ENCODE results near the gene TPST2. TPM values are rescaled to one million over a fixed set of nuclear protein-coding genes. Genes with fewer than 3 reads are reported as not detected.

TPST2 gene
- polyA plus RNA-seq, 3 donors: 62.8 to 83.8 (median 69.5) TPM

DNA sequence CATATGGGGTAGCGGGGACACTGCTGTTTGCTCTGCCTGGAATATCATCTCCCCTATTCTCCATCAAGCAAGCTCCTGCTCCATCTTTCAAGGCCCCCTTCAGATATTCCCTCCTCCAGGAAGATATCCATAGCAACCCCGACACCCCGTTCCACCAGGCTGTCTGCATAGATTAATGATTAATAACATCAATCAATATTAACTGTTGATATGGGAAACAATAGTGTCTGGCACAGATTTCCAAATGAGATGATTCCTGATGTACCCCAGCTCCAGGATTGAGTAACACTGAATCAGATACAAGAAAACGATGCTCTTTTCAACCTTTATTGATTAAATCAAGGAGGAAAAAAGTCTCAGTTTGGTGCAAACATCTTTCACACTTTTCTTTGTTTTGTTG, 7.5 kb upstream of the TPST2 start:
- Histone ChIP-seq H3K9me3 (replicated peaks in 1 of 2; ENCODE audit: control insufficient read depth in 1 of 2, insufficient read depth in 1 of 2, low read length in 2 of 2) (no peaks in the 10 kb centered on the region), H3K4me3 (replicated peaks in 1 of 3; ENCODE audit: low read depth in 2 of 3, low read length in 3 of 3) (no peak overlapping the region), H3K27me3 (ENCODE audit: control insufficient read depth in 2 of 2, insufficient read depth in 2 of 2, low read length in 2 of 2) (no peaks in the 10 kb centered on the region), H3K27ac (ENCODE audit: low read depth in 1 of 2, low read length in 2 of 2) (no peak overlapping the region), H3K36me3 (replicated peaks in 1 of 2; ENCODE audit: control insufficient read depth in 1 of 2, insufficient read depth in 2 of 2, low read length in 2 of 2) (no peaks in the 10 kb centered on the region), H4K20me1 (ENCODE audit: insufficient read depth, low read length) (no peaks in the 10 kb centered on the region), H3K79me2 (ENCODE audit: insufficient read depth, low read length) (no peaks in the 10 kb centered on the region), H2AFZ (ENCODE audit: insufficient read depth, low read depth, low read length, poor library complexity, severe bottlenecking) (no peak overlapping the region), H3K9ac (ENCODE audit: insufficient read depth, low read length, poor library complexity, severe bottlenecking) (no peak overlapping the region), H3K4me2 (replicated peaks; ENCODE audit: extremely low read depth, low read length, poor library complexity, severe bottlenecking) (no peak overlapping the region), H3K4me1 (ENCODE audit: control insufficient read depth in 1 of 2, insufficient read depth in 2 of 2, low read length in 2 of 2) (peaks cover 7 to 8% of the 10 kb centered on the region in 2 donors)
- H3K27ac Mint-ChIP-seq: no peak overlapping the region
- intact Hi-C loops (cut with micrococcal nuclease): no loop called here
- no peaks in the 10 kb centered on the region for H3K36me3 Mint-ChIP-seq
- peaks cover 0 to 6% (median 4%) of the 10 kb centered on the region in 3 donors for H3K27me3 Mint-ChIP-seq (ENCODE audit: low read depth in 3 of 3)
- H3K9me3 Mint-ChIP-seq: peaks cover 0 to 1% (median 0%) of the 10 kb centered on the region in 7 donors
- DNase-seq: no peak
- no CpG with 5 or more reads among the region's 4 CpGs for WGBS (ENCODE audit: insufficient coverage)
- H3K4me1 Mint-ChIP-seq: peaks cover 12% of the 10 kb centered on the region
- no peak overlapping the region for H3K4me3 Mint-ChIP-seq
- no peak for TF ChIP-seq CTCF (IDR thresholded peaks at IDR 0.05)

DNA sequence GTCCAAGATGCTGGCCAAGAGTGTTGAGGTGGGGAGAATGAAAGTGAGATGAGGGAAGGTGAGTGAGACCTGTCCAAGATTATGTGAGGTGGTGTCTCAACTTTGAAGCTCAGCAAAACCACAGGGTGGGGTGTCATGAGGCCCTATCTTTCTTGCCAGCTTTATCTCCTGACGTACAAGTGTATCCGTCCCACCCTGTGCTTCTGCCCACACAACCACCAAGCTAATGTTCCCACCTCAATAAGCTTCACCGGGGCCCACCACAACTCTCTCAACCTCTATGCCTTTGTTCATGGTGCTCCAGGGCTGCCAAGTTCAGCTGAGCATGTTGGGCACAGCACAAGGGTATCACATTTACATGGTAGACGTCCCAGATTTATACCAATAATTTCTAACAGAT, 7.1 kb upstream of the TPST2 start:
- H2AFZ ChIP-seq (ENCODE audit: insufficient read depth, low read depth, low read length, poor library complexity, severe bottlenecking): no peak overlapping the region
- no peak overlapping the region for H3K27ac ChIP-seq (ENCODE audit: low read depth in 1 of 2, low read length in 2 of 2)
- no peak overlapping the region for H3K4me2 ChIP-seq (replicated peaks; ENCODE audit: extremely low read depth, low read length, poor library complexity, severe bottlenecking)
- H3K9ac ChIP-seq (ENCODE audit: insufficient read depth, low read length, poor library complexity, severe bottlenecking): no peak overlapping the region
- H4K20me1 ChIP-seq (ENCODE audit: insufficient read depth, low read length): no peaks in the 10 kb centered on the region
- DNase-seq: no peak
- H3K9me3 ChIP-seq (replicated peaks in 1 of 2; ENCODE audit: control insufficient read depth in 1 of 2, insufficient read depth in 1 of 2, low read length in 2 of 2): no peaks in the 10 kb centered on the region
- H3K9me3 Mint-ChIP-seq: peaks cover 0 to 1% (median 0%) of the 10 kb centered on the region in 7 donors
- peaks cover 0 to 6% (median 4%) of the 10 kb centered on the region in 3 donors for H3K27me3 Mint-ChIP-seq (ENCODE audit: low read depth in 3 of 3)
- peaks cover 11 to 13% of the 10 kb centered on the region in 2 donors for H3K4me1 ChIP-seq (ENCODE audit: control insufficient read depth in 1 of 2, insufficient read depth in 2 of 2, low read length in 2 of 2)
- no peaks in the 10 kb centered on the region for H3K27me3 ChIP-seq (ENCODE audit: control insufficient read depth in 2 of 2, insufficient read depth in 2 of 2, low read length in 2 of 2)
- intact Hi-C loops (cut with micrococcal nuclease): no loop called here
- no peak for TF ChIP-seq CTCF (IDR thresholded peaks at IDR 0.05)
- no peak overlapping the region for H3K27ac Mint-ChIP-seq
- no peak overlapping the region for H3K4me3 Mint-ChIP-seq
- H3K4me1 Mint-ChIP-seq: peaks cover 16% of the 10 kb centered on the region
- H3K79me2 ChIP-seq (ENCODE audit: insufficient read depth, low read length): no peaks in the 10 kb centered on the region
- no peaks in the 10 kb centered on the region for H3K36me3 ChIP-seq (replicated peaks in 1 of 2; ENCODE audit: control insufficient read depth in 1 of 2, insufficient read depth in 2 of 2, low read length in 2 of 2)
- 90% methylated on average over 3 of the region's 4 CpGs for WGBS (ENCODE audit: insufficient coverage)
- no peak overlapping the region for H3K4me3 ChIP-seq (replicated peaks in 1 of 3; ENCODE audit: low read depth in 2 of 3, low read length in 3 of 3)
- H3K36me3 Mint-ChIP-seq: no peaks in the 10 kb centered on the region

All from CD14-positive monocyte (primary cell).